NCI-H1694 treated with DMSO at 0.1 percent for 48 hours (cell line): Measurements from ENCODE around the gene CD53.
"Not testable (repeated sequence)": the region's sequence is repeated elsewhere in the genome, so short reads cannot be mapped to it uniquely, and the experiment has no call there.

Experiments used
- DNase-seq: peaks from one replicate; lab custom pipeline; 2025; lab: John Stamatoyannopoulos, UW

Gene CD53

DNA sequence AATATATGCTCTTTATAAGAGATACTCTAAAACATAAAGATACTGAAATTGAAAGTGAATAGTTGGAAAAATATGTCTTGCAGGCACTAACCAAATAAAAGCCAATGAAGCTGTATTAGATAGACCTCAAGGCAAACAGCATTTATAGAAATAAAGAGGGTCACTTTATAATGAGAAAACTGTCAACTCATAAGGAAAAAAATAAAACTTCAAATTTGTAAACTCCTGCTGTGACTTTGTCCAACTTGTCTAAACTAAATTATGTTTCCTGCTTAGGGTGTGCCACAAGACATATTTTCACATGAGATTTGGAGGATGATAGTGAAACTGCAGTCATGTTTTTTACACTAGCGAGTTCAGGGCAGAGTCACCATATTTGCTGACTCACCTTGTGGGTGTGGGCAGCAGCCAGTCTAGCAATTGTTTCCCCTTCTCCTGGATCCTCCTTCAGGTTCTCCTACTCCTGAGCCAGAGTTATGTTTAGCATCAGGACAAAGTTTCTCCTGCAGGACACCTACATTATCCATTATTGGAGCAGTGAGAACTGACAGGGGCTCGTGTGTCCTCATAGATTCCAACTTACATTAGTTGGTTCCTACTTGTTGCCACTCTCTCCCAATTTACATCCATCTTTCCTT is 43.8 kb downstream of the CD53 start:
- DNase-seq = no peak

DNA sequence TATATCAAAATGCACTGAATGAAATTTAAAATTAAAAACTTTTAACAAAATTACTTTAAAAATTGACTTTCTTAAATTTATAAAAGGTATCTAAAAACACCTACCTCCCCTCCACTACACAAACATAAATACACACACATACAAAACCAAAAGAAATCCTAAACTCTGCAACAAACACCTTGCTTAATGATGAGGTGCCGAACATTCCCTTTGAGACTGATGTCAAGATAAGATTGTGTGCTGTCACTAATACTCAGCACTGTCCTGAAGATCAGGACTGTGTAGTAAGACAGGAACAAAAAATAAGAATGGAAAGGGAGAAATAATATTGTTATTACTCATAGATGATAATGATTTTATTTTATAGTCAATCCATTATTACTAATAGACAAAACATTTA is 45.1 kb downstream of the CD53 start:
- DNase-seq = no peak

DNA sequence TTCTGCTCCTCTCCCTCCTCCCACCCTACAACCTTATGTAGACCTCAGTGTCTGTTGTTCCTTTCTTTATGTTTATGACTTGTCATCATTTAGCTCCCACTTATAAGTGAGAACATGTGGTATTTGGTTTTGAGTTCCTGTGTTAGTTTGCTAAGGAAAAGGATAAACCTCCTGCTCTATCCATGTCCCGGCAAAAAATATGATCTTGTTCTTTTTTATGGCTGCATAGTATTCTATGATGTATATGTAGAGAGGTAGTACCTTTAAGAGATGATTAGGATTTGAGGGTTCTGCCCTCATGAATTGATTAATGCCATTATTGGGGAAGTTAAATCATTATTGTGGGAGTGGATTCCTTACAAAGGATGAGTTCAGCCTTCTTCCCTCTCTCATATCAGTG is 49.0 kb downstream of the CD53 start:
- DNase-seq = no peak

DNA sequence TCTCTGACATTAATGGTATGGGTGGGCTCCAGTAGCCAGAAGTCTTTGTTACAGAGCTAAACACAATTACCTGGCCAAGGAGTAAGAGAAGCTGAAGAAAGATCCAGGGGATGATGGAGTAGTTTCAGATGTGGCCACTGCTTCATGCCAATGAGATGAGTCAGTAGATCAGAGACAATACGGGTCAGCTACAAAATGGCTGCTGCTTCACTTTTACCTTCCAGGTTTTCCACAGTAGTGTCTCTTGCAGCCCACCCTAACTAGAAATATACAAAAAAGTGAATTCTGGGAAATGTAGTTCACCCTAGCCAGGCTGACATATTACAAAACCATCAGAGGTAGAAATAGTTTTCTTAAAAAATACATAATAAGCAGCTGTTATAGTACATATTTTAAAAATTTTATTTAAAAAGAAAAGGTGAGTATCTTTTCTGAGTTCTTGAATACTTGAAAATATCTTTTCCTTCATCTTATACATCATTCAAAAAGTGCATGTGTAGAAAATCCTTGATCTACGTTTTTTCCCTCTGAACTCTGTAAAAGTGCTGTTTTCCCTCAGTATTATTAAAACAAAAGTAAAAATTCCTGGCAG is 54.6 kb downstream of the CD53 start:
- DNase-seq = no peak

DNA sequence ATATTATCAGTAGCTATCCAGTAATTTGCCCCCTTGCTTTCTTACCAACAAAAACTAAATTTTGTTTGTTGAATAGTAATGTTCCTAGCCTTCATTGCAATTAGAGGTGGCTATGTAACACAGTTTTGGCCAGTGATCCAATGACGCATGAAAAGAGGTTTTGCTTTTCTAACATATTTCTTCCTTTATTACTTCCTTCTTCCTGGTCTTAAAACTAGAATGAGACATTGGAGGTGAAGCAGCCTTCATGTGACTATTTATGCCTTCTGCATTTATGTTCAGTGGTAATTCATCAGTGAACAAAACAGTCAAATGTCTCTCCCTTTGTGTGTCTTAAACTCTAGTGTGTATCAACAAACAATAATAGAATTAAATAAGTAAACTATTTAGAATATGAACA is 55.2 kb downstream of the CD53 start:
- DNase-seq = no peak

DNA sequence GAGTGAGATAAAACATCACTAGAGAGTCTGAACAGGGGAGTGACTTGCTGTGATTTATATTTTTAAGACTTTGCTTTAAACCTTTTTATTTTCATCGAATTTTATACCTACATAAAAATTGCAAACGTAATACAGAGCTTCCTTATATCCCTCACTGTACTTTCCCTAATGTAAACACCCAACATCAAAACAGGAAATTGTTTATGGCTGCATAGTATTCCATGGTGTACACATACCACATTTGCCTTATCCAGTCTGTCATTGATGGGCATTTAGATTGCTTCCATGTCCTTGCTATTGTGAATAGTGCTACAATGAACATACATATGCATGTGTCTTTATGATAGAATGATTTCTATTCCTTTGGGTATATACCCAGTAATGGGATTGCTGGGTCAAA is 56.0 kb downstream of the CD53 start:
- no peak for DNase-seq

DNA sequence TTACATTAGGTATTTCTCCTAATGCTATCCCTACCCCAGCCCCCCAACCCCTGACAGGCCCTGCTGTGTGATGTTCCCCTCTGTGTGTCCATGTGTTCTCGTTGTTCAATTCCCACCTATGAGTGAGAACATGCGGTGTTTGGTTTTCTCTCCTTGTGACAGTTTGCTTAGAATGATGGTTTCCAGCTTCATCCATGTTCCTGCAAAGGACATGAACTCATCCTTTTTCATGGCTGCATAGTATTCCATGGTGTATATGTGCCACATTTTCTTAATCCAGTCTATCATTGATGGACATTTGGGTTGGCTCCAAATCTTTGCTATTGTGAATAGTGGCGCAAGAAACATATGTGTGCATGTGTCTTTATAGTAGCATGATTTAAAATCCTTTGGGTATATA is 58.1 kb downstream of the CD53 start:
- not testable (repeated sequence) for DNase-seq

DNA sequence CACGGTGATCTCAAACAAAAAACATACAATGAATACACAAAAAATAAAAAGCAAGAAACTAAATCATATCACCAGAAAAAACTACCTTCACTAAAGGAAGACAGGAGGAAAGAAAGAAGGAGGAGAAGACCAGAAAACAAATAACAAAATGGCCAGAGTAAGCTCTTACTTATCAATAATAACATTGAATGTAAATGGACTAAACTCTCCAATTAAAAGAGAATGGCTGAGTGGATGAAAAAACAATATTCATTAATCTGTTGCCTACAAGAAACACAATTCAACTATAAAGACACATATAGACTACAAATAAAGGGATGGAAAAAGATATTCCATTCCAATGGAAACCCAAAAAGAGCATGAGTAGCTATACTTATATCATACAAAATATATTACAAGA is 63.6 kb downstream of the CD53 start:
- DNase-seq = no peak

DNA sequence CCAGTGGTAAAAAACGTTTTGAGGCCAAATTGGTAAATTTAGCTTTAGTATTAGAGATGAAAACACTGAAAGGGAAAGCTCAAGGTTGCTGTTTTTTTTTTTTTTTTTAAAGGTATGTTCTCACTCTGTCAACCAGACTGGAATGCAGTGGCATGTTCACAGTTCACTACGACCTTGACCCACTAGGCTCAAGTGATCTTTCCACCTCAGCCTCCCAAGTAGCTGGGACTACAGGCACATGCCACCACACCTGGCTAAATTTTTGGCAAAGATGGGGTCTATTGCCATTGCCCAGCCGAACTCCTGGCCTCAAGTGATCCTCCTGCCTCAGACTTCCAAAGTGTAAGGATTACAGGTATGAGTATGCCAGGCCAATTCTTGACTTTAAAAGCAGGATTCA is 71.9 kb downstream of the CD53 start:
- no peak for DNase-seq

DNA sequence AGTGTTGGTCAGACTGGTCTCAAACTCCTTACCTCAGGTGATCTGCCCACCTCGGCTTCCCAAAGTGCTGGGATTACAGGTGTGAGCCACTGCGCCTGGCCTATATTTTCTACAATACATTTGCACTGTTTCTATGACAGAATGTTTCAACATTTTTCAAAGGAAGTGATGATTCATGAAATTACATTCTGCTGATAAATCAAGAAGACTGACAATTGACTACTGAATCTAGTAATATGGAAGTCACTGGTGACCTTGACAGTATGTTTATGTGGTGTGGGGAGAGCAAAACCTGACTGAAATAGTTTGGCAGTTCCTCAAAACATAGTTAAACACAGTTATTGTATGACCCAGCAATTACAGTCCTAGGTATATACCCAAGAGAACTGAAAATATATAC is 72.7 kb downstream of the CD53 start:
- DNase-seq = no peak

DNA sequence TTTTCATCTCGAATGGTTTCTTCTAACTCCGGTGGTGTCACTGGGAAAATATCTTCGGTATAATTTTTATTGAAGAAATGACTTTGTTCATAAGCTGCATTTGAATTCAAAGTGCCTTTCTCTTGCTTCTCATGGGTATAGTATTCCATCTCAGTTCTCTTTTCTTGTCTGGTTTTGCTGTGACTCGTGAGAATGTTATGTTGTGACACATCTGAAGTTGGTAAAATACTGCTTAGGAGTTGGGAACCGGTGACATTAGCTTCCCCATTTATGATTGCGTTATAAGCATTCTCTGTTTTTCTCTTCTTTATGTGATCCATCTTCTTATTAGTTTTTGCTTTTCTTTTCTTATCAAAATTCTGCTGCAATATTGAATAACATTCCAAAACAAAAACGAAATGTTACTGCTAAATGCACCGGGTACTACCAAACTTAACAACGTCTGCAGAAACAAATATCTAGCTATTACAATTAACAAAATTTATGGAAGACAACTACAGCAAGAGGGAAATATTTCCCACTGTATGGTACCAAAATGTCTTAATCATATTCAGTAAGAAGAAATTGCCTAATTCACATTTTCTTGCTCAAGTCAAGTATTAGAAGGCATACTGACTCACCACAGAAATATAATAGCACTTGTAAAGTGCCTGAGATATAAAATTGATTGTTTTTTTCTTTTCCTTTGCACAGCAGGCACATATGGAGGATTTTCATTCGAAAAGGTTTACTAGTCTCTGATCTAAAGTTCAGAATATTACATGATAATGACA is 75.3 kb downstream of the CD53 start:
- DNase-seq = no peak
